ENCODE measurements around the gene PKP4. TPM values are rescaled to one million over a fixed set of nuclear protein-coding genes. Genes with fewer than 3 reads are reported as not detected.

PKP4 gene
- total RNA-seq, 2 donors from 2014 or later, result 43.7 to 67.3 TPM

GRCh38 chr2:158656492-158657229 lies 199.9 kb downstream of the PKP4 start:
- H3K4me3 ChIP-seq, result no peak overlapping the region
- H3K36me3 ChIP-seq, result no peaks in the 10 kb centered on the region
- no peaks in the 10 kb centered on the region for H3K9me3 ChIP-seq
- H3K27ac ChIP-seq, result no peak overlapping the region
- no peaks in the 10 kb centered on the region for H3K27me3 ChIP-seq
- no peak overlapping the region for H3K9ac ChIP-seq (ENCODE audit: low read depth in 2 of 2, low read length in 2 of 2)
- intact Hi-C loops (cut with DNase I), result no loop called here
- no peak for TF ChIP-seq CTCF (IDR thresholded peaks at IDR 0.05)
- DNase-seq, result no peak
- H3K4me1 ChIP-seq, result no peaks in the 10 kb centered on the region

- no peaks in the 10 kb centered on the region for H3K9me3 ChIP-seq
- no peak for DNase-seq
- H3K27ac ChIP-seq, result no peak overlapping the region
- no peak overlapping the region for H3K9ac ChIP-seq (ENCODE audit: low read depth in 2 of 2, low read length in 2 of 2)
- H3K4me1 ChIP-seq, result no peaks in the 10 kb centered on the region
- H3K4me3 ChIP-seq, result no peak overlapping the region
- no peaks in the 10 kb centered on the region for H3K27me3 ChIP-seq
- intact Hi-C loops (cut with DNase I), result no loop called here
- H3K36me3 ChIP-seq, result no peaks in the 10 kb centered on the region
- TF ChIP-seq CTCF (IDR thresholded peaks at IDR 0.05), result no peak
These were observed 201.6 kb downstream of the PKP4 start for GRCh38 chr2:158658396-158658795.

GRCh38 chr2:158659483-158659882 lies 202.7 kb downstream of the PKP4 start:
- no peak for TF ChIP-seq CTCF (IDR thresholded peaks at IDR 0.05)

GRCh38 chr2:158661231-158661630 lies 204.5 kb downstream of the PKP4 start:
- Histone ChIP-seq H3K9me3 (no peaks in the 10 kb centered on the region), H3K36me3 (peaks cover 6% of the 10 kb centered on the region)
- intact Hi-C loops (cut with DNase I), result no loop called here

More at GRCh38 chr2:158659483-158659882, 202.7 kb downstream of the PKP4 start:
- Histone ChIP-seq H3K36me3 (peaks cover 6% of the 10 kb centered on the region), H3K4me1 (no peaks in the 10 kb centered on the region), H3K27me3 (no peaks in the 10 kb centered on the region), H3K4me3 (no peak overlapping the region), H3K9me3 (no peaks in the 10 kb centered on the region), H3K27ac (no peak overlapping the region), H3K9ac (ENCODE audit: low read depth in 2 of 2, low read length in 2 of 2) (no peak overlapping the region)
- DNase-seq, result no peak
- intact Hi-C loops (cut with DNase I), result no loop called here

GRCh38 chr2:158662421-158662820 lies 205.7 kb downstream of the PKP4 start:
- no peak for TF ChIP-seq CTCF (IDR thresholded peaks at IDR 0.05)
- Histone ChIP-seq H3K9ac (ENCODE audit: low read depth in 2 of 2, low read length in 2 of 2) (no peak overlapping the region), H3K9me3 (no peaks in the 10 kb centered on the region), H3K27ac (no peak overlapping the region), H3K4me1 (no peaks in the 10 kb centered on the region), H3K4me3 (no peak overlapping the region), H3K36me3 (peaks cover 6% of the 10 kb centered on the region), H3K27me3 (no peaks in the 10 kb centered on the region)
- intact Hi-C loops (cut with DNase I), result no loop called here
- no peak for DNase-seq

More at GRCh38 chr2:158661231-158661630, 204.5 kb downstream of the PKP4 start:
- Histone ChIP-seq H3K27me3 (no peaks in the 10 kb centered on the region), H3K27ac (no peak overlapping the region), H3K4me3 (no peak overlapping the region), H3K9ac (ENCODE audit: low read depth in 2 of 2, low read length in 2 of 2) (no peak overlapping the region), H3K4me1 (no peaks in the 10 kb centered on the region)
- DNase-seq, result no peak
- no peak for TF ChIP-seq CTCF (IDR thresholded peaks at IDR 0.05)

Measured in colonic mucosa (tissue), 4 donors.